ENCODE results near the gene GYS1. TPM values are rescaled to one million over a fixed set of nuclear protein-coding genes. Genes with fewer than 3 reads are reported as not detected.

GYS1 gene
- total and polyA plus RNA-seq, 10 of the 15 experiments (the other 5 are each of a cell fraction or from before 2014, with no cell fraction given), result 3.7 to 62.0 (median 37.3) TPM

GRCh38 chr19:48993175-48994034 lies at the start of gene GYS1, which contains the start of gene RUVBL2 (continued):
- peak; percentile 87 for TF ChIP-seq HDGF (IDR thresholded peaks at IDR 0.05)
- TF ChIP-seq REST (IDR thresholded peaks at IDR 0.05; ENCODE audit: low read depth, low read length), result no peak
- TF ChIP-seq E2F4 (IDR thresholded peaks at IDR 0.05; ENCODE audit: low read depth, low read length), result no peak
- TF ChIP-seq JUND (IDR thresholded peaks at IDR 0.05; ENCODE audit: low read depth, low read length), result 0 out of 2 replicates have a peak, but pooled peaks have one; percentile 32
- TF ChIP-seq ETV6 (conservative IDR thresholded peaks at IDR 0.05 in 1 of 2, IDR thresholded peaks at IDR 0.05 in 1 of 2; ENCODE audit: borderline replicate concordance in 1 of 2, low read depth in 1 of 2), result no peak
- TF ChIP-seq RB1 (IDR thresholded peaks at IDR 0.05; ENCODE audit: borderline replicate concordance), result no peak; the same call in 1 of the 2 replicates
- peak; percentile 33 for TF ChIP-seq E4F1 (IDR thresholded peaks at IDR 0.05; ENCODE audit: borderline replicate concordance, partially characterized antibody)
- peak; percentile 83 for TF ChIP-seq POLR2AphosphoS5 (IDR thresholded peaks at IDR 0.05; ENCODE audit: low read length)
- no peak; the same call in 1 of the 2 replicates for TF ChIP-seq ZSCAN29 (IDR thresholded peaks at IDR 0.05)
- peak; percentile 98; a peak in 5 of 6 replicates for TF ChIP-seq CTCF (IDR thresholded peaks at IDR 0.05 in 2 of 3, conservative IDR thresholded peaks at IDR 0.05 in 1 of 3; ENCODE audit: control insufficient read depth in 2 of 3, extremely low read depth in 1 of 3, insufficient read depth in 1 of 3, low read depth in 3 of 3, low read length in 3 of 3)
- TF ChIP-seq HSF1 (IDR thresholded peaks at IDR 0.05; ENCODE audit: low read depth, low read length), result peak; percentile 88
- TF ChIP-seq SIN3A (IDR thresholded peaks at IDR 0.05; ENCODE audit: low read depth, low read length), result peak; percentile 87
- TF ChIP-seq MTA2 (IDR thresholded peaks at IDR 0.05; ENCODE audit: low read depth), result peak; percentile 84
- TF ChIP-seq IRF3 (IDR thresholded peaks at IDR 0.05), result peak; percentile 88
- no peak; the same call in 1 of the 2 replicates for TF ChIP-seq CBFB (IDR thresholded peaks at IDR 0.05; ENCODE audit: low read depth)

Data from GM12878 (cell line).